CD4-positive, alpha-beta T cell treated with Interleukin-2 at 100 ng/mL for 4 hours (primary cell): ENCODE measurements around the gene TMEM132D.

ENCODE experiments used
- DNase-seq: peaks from one replicate; pipeline ENCODE4 v3.0.0-alpha.2; 2020; ENCODE audit warnings: low spot score

Gene TMEM132D

DNA sequence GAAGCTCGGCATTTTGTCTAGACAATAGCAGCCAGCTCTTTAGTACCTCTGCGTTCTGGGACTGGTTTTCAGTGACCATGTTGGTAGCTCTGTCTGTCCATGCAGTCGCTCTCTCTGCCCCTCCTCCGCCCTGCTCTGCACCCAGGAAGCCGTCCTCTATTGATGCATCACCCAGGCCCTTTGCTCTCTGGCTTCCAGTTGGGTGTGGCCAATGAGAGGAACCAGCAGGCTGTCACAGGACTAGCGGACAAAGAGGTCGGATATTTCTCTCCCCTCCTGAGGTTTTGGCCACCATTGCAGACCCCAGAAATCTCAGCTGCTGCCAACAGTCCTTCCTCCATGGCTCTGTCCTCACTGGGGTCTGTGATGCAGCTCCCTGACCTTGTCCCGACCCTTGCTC lies 180.6 kb downstream of the TMEM132D start:
- DNase-seq: no peak

GRCh38 chr12:129720618-129721017 lies 183.2 kb downstream of the TMEM132D start:
- DNase-seq: no peak

DNA sequence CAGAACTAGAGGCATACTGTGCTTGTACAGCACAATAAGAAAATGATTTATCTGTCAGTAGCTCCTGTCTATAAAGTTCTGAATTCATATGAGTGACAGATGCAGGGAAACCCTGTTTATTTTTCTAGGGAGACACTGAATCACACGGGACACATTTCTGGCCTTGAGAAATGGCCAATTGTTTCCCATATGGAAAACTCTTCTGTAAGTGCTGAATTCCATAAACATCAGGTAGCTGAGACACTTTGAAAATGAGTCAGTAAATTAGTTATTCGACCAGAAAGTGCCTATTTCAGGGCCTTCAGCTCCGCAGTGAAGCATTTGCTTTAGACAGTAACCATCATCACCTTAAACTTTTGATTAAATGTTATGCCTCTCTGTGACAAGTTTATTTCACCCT lies 184.4 kb downstream of the TMEM132D start:
- DNase-seq: no peak

- DNase-seq: no peak
Observed at GRCh38 chr12:129717438-129717837, 186.4 kb downstream of the TMEM132D start.

GRCh38 chr12:129716825-129717224 lies 187.0 kb downstream of the TMEM132D start:
- no peak for DNase-seq

DNA sequence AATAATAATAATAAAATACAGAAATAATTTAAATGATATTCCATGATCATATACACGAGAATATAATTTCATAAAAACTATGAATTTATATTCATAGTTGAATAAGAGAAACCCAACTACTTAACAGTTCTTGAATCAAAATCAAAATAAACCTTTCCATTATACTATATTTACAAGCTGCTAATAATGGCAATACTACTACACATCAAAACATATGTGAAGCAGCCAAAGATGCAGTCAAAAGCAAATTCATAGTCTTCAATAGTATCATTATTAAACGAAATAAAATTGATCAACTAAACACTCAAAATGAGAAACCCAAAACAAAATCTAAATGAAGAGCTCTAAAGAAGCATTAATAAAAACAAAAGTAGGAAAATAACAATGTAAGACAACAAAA lies 197.1 kb downstream of the TMEM132D start:
- DNase-seq: no peak

DNA sequence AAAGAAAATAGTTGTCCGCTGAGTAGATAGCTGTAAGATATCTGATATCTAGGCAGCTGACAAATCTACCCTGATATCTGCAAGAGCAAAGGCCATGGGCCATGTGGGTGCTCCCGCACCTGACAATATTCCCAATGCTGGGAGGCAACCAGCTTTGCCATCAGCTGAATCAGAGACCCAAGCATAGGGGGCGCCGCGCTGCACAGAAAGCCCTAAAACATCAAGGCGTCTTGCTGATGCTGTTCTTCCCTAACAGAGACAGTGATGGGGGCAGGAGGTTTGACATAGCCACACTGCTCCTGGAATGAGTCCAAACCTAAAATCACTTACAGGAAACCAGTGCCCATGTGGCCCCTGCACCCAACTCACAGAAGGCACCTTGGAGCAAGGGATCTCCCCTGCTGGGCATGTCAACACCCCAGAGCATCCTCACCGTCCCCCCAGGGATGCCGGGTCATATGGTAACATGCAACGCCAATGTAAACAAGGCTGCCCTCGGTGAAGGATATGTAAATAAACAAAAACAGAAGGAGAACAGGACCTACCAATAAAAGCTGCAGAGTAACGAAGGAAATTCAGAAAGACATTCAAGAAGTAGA lies 199.5 kb downstream of the TMEM132D start:
- no peak for DNase-seq

- DNase-seq: no peak
Observed at GRCh38 chr12:129701631-129702101, 202.2 kb downstream of the TMEM132D start.

DNA sequence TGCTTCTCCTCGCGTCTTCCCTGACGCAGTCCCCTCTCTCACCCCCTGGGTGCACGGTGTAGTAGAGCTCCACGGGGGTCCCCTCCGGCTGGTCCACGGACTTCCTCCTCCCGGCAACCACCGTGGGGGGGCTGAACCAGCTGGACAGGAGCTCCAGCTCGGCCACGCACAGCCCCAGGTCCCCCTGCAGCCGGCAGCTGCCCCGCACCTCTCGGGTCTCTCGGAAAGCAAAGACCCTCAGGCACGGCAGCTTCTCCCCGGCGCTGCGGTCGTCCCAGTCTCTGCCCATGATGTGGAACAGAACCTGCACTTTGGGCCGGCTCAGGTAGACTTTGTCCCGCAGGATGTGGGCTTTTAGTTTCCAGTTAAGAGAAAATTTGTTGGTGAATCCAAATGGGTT lies 203.8 kb downstream of the TMEM132D start:
- no peak for DNase-seq

DNA sequence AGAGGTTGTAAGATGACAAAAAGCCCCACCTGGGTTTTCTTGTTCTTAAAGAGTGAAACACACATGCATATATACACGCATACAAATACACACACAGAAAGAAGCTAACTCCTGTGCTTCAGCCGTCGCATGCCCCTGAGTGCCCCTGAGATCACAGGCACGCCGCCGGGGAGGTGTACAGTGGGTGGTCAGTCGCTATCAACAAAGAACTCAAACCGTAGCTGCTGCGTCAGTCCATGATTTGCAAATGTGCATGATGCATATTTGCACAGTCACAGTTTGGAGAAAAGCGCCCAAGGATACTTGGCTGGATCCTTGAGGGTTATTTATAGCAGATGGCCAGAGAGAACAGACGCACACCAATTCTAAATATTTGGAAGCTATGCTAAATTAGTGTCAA lies 206.9 kb downstream of the TMEM132D start:
- DNase-seq: no peak

- DNase-seq: no peak
Observed at GRCh38 chr12:129696405-129696804, 207.4 kb downstream of the TMEM132D start.

- no peak for DNase-seq
Observed at GRCh38 chr12:129693731-129694130, 210.1 kb downstream of the TMEM132D start.

DNA sequence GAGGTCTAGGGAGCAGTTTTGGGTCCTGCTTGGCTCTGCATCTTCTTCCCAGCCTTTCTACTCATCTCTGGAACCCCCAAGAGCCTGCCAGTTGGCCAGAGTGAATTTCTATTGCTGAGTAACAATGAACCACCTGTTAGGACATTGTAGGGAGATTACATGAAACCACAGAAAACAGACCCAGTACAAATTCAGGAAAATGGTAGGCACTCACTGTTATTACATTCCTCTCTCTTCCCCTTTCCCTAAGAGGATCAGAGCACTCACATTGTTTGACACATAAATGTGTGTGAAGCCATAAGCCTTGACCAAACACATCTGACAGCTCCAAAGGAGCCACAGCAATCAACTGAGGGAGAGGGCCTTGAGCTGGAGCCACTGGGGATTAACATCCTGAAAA lies 216.1 kb downstream of the TMEM132D start:
- DNase-seq: no peak

GRCh38 chr12:129681830-129682229 lies 222.0 kb downstream of the TMEM132D start:
- DNase-seq: no peak

- no peak for DNase-seq
Observed at GRCh38 chr12:129681151-129681550, 222.7 kb downstream of the TMEM132D start.

GRCh38 chr12:129676411-129676810 lies 227.4 kb downstream of the TMEM132D start:
- no peak for DNase-seq

DNA sequence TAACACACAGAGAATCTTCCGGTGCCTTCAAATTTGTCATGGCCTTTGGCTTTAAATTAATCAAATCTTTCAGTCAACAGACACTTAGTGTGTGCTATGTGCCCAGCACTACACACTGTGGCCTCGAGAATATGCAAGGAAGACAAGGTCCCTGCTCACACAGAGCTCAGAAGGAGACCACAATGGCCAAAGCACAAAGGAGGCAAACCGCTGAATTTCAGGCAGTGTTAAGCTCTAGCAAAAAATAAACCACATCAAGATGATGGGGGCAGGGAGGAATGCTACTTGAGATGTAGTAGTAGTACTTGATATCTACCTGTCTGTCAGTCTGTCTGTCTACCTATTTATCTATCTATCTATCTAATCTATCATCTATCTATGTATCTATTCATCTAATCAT lies 227.9 kb downstream of the TMEM132D start:
- no peak for DNase-seq

- DNase-seq: no peak
Observed at GRCh38 chr12:129675496-129675895, 228.3 kb downstream of the TMEM132D start.

GRCh38 chr12:129673806-129674205 lies 230.0 kb downstream of the TMEM132D start:
- DNase-seq: no peak

DNA sequence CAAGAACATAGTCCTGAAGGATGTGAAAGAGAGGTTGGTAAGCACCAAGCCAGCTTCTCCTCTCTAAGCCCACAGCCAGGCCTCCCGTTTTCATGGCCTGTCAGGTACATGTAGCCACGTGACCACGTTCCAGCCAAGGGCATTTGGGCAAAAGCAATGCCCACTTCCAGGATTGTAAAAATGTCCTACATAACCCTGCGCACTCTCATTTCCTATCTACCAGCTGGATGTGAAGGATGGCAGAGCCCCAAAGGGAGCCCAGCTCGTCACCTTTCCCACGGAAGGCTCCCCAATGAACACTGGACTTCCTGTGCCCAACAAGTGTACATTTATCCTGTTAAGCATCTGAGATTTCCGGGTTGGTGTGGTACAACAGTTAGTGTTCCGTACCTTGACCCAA lies 231.7 kb downstream of the TMEM132D start:
- DNase-seq: no peak

DNA sequence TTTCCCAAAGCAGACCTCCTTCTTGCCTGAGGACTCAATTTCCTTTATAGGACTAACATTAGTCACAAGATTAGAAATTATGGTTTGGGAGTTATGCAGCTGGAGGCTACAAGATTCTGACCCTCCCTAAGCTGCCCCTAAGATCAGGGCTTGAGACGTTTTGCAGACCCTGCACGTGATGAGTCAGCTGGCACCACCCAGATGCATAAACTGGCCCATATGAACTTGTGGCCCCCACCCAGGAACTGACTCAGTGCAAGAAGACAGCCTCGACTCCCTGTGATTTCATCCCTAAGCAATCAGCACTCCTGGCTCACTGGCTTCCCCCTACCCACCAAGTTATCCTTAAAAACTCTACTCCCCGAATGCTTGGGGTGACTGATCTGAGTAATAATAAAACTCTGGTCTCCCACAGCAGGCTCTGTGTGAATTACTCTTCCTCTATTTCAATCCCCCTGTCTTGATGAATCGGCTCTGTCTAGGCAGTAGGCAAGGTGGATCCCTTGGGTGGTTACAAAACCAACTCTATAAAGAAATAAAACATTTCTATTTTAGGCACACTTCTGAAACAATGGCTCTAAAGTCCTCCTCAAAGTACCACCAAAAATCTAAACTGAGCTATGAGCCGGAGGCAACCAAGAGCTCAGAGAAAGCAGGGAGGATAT lies 233.4 kb downstream of the TMEM132D start:
- DNase-seq: no peak

DNA sequence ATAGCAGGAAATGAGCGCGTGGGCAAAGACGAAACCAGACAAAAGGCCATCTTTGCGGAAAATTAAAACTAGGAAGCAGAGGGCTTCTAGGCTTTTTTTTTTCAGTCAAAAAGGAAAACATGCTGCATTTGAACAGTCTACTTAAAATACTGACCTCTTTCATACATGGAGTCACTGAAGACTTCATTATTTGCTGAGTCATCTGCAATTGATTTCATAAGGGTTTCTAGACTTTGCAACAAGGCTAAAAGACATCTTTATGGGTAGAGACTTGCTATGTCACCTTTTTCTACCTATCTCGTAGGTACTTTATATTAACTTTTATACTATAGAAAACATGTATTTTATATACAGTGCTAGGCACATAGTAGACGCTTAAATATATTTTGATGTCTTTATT lies 238.4 kb downstream of the TMEM132D start:
- no peak for DNase-seq

DNA sequence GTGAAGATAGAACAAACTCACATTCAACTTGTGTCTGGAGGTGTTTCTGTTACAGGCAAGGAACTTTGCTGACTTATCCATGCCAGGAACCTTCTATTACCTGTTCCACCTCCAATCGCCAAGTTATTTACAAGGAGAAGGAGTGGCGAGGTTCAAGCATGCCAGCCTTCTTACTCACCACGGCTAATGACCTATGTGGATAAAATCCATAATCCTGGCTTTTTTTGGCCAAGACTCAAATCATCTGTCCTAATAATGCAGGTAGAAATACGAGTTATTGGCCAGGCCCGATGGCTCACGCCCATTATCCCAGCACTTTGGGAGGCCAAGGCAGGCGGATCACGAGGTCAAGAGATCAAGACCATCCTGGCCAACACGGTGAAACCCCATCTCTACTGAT lies 241.6 kb downstream of the TMEM132D start:
- DNase-seq: no peak

- DNase-seq: no peak
Observed at GRCh38 chr12:129660946-129661345, 242.9 kb downstream of the TMEM132D start.
